CD14-positive monocyte (primary cell): ENCODE results near the gene GNAT3. TPM values are rescaled to one million over a fixed set of nuclear protein-coding genes. Genes with fewer than 3 reads are reported as not detected.

Experiments used
- DNase-seq, 3 donors: peaks; one replicate each; pipeline ENCODE4 v3.0.0-alpha.2; 2011 to 2022
- H2AFZ ChIP-seq: 2 replicates; pipeline ENCODE4 v1.6.0; 2012; ENCODE audit warnings: mild to moderate bottlenecking, low read depth, low read length, inconsistent platforms; ENCODE audit not compliant: insufficient read depth, poor library complexity, severe bottlenecking
- H3K27ac ChIP-seq, 2 donors: 1 replicate in 1 of 2; 2 replicates in 1 of 2; pipeline ENCODE4 v1.5.1; 2012 to 2013; ENCODE audit warnings: low read length in 2 of 2, control low read depth in 1 of 2, inconsistent platforms in 1 of 2, low read depth in 1 of 2, mild to moderate bottlenecking in 1 of 2
- H3K27me3 ChIP-seq, 2 donors: one replicate each; pipeline versions ENCODE4 v1.6.0 to v1.6.1; 2011 to 2013; ENCODE audit warnings: low read length in 2 of 2; ENCODE audit not compliant: control insufficient read depth in 2 of 2, insufficient read depth in 2 of 2
- H3K36me3 ChIP-seq, 2 donors: replicated peaks in 1 of 2; 1 replicate in 1 of 2; 2 replicates in 1 of 2; pipeline versions ENCODE4 v1.5.1 to v1.6.1; 2012 to 2013; ENCODE audit warnings: low read length in 2 of 2, control low read depth in 1 of 2, inconsistent platforms in 1 of 2, mild to moderate bottlenecking in 1 of 2; ENCODE audit not compliant: insufficient read depth in 2 of 2, control insufficient read depth in 1 of 2
- H3K4me1 ChIP-seq, 2 donors: 1 replicate in 1 of 2; 2 replicates in 1 of 2; pipeline versions ENCODE4 v1.5.1 to v1.6.1; 2012 to 2013; ENCODE audit warnings: low read length in 2 of 2, control low read depth in 1 of 2, inconsistent platforms in 1 of 2, mild to moderate bottlenecking in 1 of 2, moderate library complexity in 1 of 2; ENCODE audit not compliant: insufficient read depth in 2 of 2, control insufficient read depth in 1 of 2
- H3K4me2 ChIP-seq: replicated peaks from 2 replicates; pipeline ENCODE3; 2012; ENCODE audit warnings: low read length, moderate library complexity, mild to moderate bottlenecking; ENCODE audit not compliant: poor library complexity, severe bottlenecking; ENCODE audit errors: extremely low read depth
- H3K4me3 ChIP-seq, 3 experiments: fragments of 200-600 bp in 1 of 3; sonication (generic) in 1 of 3; replicated peaks in 1 of 3; 1 replicate in 2 of 3; 2 replicates in 1 of 3; pipeline ENCODE4 v1.5.1; 2011 to 2013; ENCODE audit warnings: low read length in 3 of 3, mild to moderate bottlenecking in 3 of 3, control low read depth in 2 of 3, low read depth in 2 of 3, inconsistent platforms in 1 of 3, moderate library complexity in 1 of 3
- H3K79me2 ChIP-seq: 2 replicates; pipeline ENCODE4 v1.6.0; 2012; ENCODE audit warnings: mild to moderate bottlenecking, control low read depth, inconsistent platforms, low read length, moderate library complexity; ENCODE audit not compliant: insufficient read depth
- H3K9ac ChIP-seq: 2 replicates; pipeline ENCODE4 v1.6.0; 2017; ENCODE audit warnings: low read length, mild to moderate bottlenecking; ENCODE audit not compliant: insufficient read depth, poor library complexity, severe bottlenecking
- H3K9me3 ChIP-seq, 2 donors: replicated peaks in 1 of 2; 1 replicate in 1 of 2; 2 replicates in 1 of 2; pipeline versions ENCODE4 v1.5.1 to v1.6.1; 2012 to 2013; ENCODE audit warnings: low read length in 2 of 2, control low read depth in 1 of 2; ENCODE audit not compliant: control insufficient read depth in 1 of 2, insufficient read depth in 1 of 2
- H4K20me1 ChIP-seq: 2 replicates; pipeline ENCODE4 v1.6.0; 2012; ENCODE audit warnings: mild to moderate bottlenecking, low read length, control low read depth, moderate library complexity; ENCODE audit not compliant: insufficient read depth
- H3K27ac Mint-ChIP-seq, 7 donors: one replicate each; pipeline ENCODE4 v1.8.0; 2020; ENCODE audit warnings: mild to moderate bottlenecking in 7 of 7, mixed read lengths in 7 of 7, moderate library complexity in 6 of 7, inconsistent platforms in 2 of 7
- H3K27me3 Mint-ChIP-seq, 3 donors: one replicate each; pipeline ENCODE4 v1.8.0; 2021 to 2022; ENCODE audit warnings: low read depth in 3 of 3, mild to moderate bottlenecking in 3 of 3, mixed read lengths in 3 of 3, moderate library complexity in 3 of 3, inconsistent platforms in 1 of 3
- H3K36me3 Mint-ChIP-seq, 2 donors: one replicate each; pipeline ENCODE4 v1.8.0; 2020; ENCODE audit warnings: mixed read lengths in 2 of 2, inconsistent platforms in 1 of 2, mild to moderate bottlenecking in 1 of 2
- H3K4me1 Mint-ChIP-seq: one replicate; pipeline ENCODE4 v1.8.0; 2020; ENCODE audit warnings: mild to moderate bottlenecking, mixed read lengths
- H3K4me3 Mint-ChIP-seq, 2 donors: one replicate each; pipeline ENCODE4 v1.8.0; 2020; ENCODE audit warnings: mild to moderate bottlenecking in 2 of 2, mixed read lengths in 2 of 2, moderate library complexity in 1 of 2
- H3K9me3 Mint-ChIP-seq, 7 donors: one replicate each; pipeline ENCODE4 v1.8.0; 2020 to 2022; ENCODE audit warnings: mixed read lengths in 7 of 7, mild to moderate bottlenecking in 6 of 7, moderate library complexity in 6 of 7, inconsistent platforms in 2 of 7
- WGBS: methylation state at CpG from one replicate; pipeline ENCODE4 v1.1.5; 2013; ENCODE audit warnings: missing lambda C conversion rate; ENCODE audit not compliant: insufficient coverage; 5-methylcytosine and 5-hydroxymethylcytosine counted together
- intact Hi-C, 2 donors: fragments of 100-400 bp; cut with micrococcal nuclease; formaldehyde crosslinking; loops; one replicate each; pipeline versions ENCODE4 v1.15.0 to v1.15.1; 2023
- polyA plus RNA-seq, 3 donors: library from polyadenylated mRNA; depleted of rRNA in 1 of 3; unstranded in 2 of 3; stranded (reverse) in 1 of 3; fragments of 300-500 nt in 2 of 3; fragments of >200 nt in 1 of 3; fragmentation: Illumina TruSeq in 2 of 3; gene quantifications; 1 replicate in 2 of 3; 2 replicates in 1 of 3; pipeline ENCODE4 v1.2.3, GENCODE V29; 2012 to 2021
- TF ChIP-seq, protein P1 (sequence below): fragments of 200-600 bp; IDR thresholded peaks from one replicate; pipeline ENCODE4 v1.8.0; 2022; ENCODE audit warnings: antibody characterized with exemption, mild to moderate bottlenecking

Gene GNAT3
- polyA plus RNA-seq, 3 donors = not detected

- no peaks in the 10 kb centered on the region for H3K4me1 Mint-ChIP-seq
- H3K9ac ChIP-seq = no peak overlapping the region
- H2AFZ ChIP-seq = no peak overlapping the region
- H3K27ac ChIP-seq = no peak overlapping the region
- no peak overlapping the region for H3K4me2 ChIP-seq
- TF ChIP-seq, protein P1, sequence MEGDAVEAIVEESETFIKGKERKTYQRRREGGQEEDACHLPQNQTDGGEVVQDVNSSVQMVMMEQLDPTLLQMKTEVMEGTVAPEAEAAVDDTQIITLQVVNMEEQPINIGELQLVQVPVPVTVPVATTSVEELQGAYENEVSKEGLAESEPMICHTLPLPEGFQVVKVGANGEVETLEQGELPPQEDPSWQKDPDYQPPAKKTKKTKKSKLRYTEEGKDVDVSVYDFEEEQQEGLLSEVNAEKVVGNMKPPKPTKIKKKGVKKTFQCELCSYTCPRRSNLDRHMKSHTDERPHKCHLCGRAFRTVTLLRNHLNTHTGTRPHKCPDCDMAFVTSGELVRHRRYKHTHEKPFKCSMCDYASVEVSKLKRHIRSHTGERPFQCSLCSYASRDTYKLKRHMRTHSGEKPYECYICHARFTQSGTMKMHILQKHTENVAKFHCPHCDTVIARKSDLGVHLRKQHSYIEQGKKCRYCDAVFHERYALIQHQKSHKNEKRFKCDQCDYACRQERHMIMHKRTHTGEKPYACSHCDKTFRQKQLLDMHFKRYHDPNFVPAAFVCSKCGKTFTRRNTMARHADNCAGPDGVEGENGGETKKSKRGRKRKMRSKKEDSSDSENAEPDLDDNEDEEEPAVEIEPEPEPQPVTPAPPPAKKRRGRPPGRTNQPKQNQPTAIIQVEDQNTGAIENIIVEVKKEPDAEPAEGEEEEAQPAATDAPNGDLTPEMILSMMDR = no peak
- no peaks in the 10 kb centered on the region for H4K20me1 ChIP-seq
- H3K27me3 ChIP-seq = no peaks in the 10 kb centered on the region
- H3K27ac Mint-ChIP-seq = no peak overlapping the region
- H3K79me2 ChIP-seq = no peaks in the 10 kb centered on the region
- DNase-seq = no peak
- no peaks in the 10 kb centered on the region for H3K4me1 ChIP-seq
- H3K27me3 Mint-ChIP-seq = peaks cover 0 to 2% (median 0%) of the 10 kb centered on the region in 3 donors
- no peaks in the 10 kb centered on the region for H3K36me3 Mint-ChIP-seq
- H3K4me3 ChIP-seq = no peak overlapping the region
- H3K9me3 ChIP-seq = no peaks in the 10 kb centered on the region
- WGBS = 100% methylated on average over 2 of the region's 3 CpGs
- H3K4me3 Mint-ChIP-seq = no peak overlapping the region
- H3K36me3 ChIP-seq = no peaks in the 10 kb centered on the region
- intact Hi-C loops = no loop called here
- peaks cover 0 to 5% (median 2%) of the 10 kb centered on the region in 7 donors for H3K9me3 Mint-ChIP-seq
These were observed 28.9 kb downstream of the GNAT3 start for GRCh38 chr7:80482950-80483349.

GRCh38 chr7:80481196-80481884, 30.5 kb downstream of the GNAT3 start:
- H3K79me2 ChIP-seq = no peaks in the 10 kb centered on the region
- H3K36me3 ChIP-seq = no peaks in the 10 kb centered on the region
- no peaks in the 10 kb centered on the region for H3K9me3 ChIP-seq
- H3K27me3 ChIP-seq = no peaks in the 10 kb centered on the region
- Mint-ChIP-seq H3K27ac (no peak overlapping the region), H3K9me3 (peaks cover 0 to 5% (median 2%) of the 10 kb centered on the region in 7 donors), H3K36me3 (no peaks in the 10 kb centered on the region), H3K27me3 (peaks cover 0 to 2% (median 0%) of the 10 kb centered on the region in 3 donors), H3K4me1 (no peaks in the 10 kb centered on the region), H3K4me3 (no peak overlapping the region)
- intact Hi-C loops = no loop called here
- no CpG with 5 or more reads among the region's 2 CpGs for WGBS
- no peak overlapping the region for H2AFZ ChIP-seq
- no peaks in the 10 kb centered on the region for H4K20me1 ChIP-seq
- no peaks in the 10 kb centered on the region for H3K4me1 ChIP-seq
- no peak for DNase-seq
- H3K27ac ChIP-seq = no peak overlapping the region
- H3K9ac ChIP-seq = no peak overlapping the region
- H3K4me3 ChIP-seq = no peak overlapping the region
- TF ChIP-seq, protein P1 = no peak
- no peak overlapping the region for H3K4me2 ChIP-seq
